Hindlimb muscle (tissue), 1 donor: ENCODE data around the gene CLIC1. TPM values are rescaled to one million over a fixed set of nuclear protein-coding genes. Genes with fewer than 3 reads are reported as not detected.

Source experiments
- DNase-seq: peaks from one replicate; pipeline ENCODE4 v3.0.0-alpha.2; 2013
- polyA plus RNA-seq: library from polyadenylated mRNA; unstranded; fragments of 120-200 nt; gene quantifications from one replicate; pipeline ENCODE4 v1.2.1, GENCODE V29; 2013; ENCODE audit not compliant: insufficient read length

CLIC1 gene
- polyA plus RNA-seq, 1 donor = 116 TPM

GRCh38 chr6:31737991-31738979 lies 2.0 kb upstream of the CLIC1 start:
- peak; percentile 56 for DNase-seq

- DNase-seq = no peak
Observed at GRCh38 chr6:31737315-31737990, 1.1 kb upstream of the CLIC1 start.

GRCh38 chr6:31736768-31737314 lies 511 bp upstream of the CLIC1 start:
- DNase-seq = no peak

- no peak for DNase-seq
Observed at GRCh38 chr6:31734821-31735406, 1.4 kb downstream of the CLIC1 start.

- DNase-seq = no peak
Observed at GRCh38 chr6:31734247-31734820, 2.0 kb downstream of the CLIC1 start.

- DNase-seq = no peak
Observed at GRCh38 chr6:31733734-31734133, 2.6 kb downstream of the CLIC1 start.

- no peak for DNase-seq
Observed at GRCh38 chr6:31732029-31732428, 4.3 kb downstream of the CLIC1 start.

- no peak for DNase-seq
Observed at GRCh38 chr6:31730631-31731086, 5.7 kb downstream of the CLIC1 start.

- peak; percentile 96 for DNase-seq
Observed at GRCh38 chr6:31729979-31730630, 6.2 kb downstream of the CLIC1 start.

- peak; percentile 92 for DNase-seq
Observed at GRCh38 chr6:31729515-31729978, 6.8 kb downstream of the CLIC1 start.

- DNase-seq = no peak
Observed at GRCh38 chr6:31728767-31729514, 7.4 kb downstream of the CLIC1 start, which contains the start of gene DDAH2. DDAH2 (minus strand) TSS chr6:31729299; CDS start chr6:31729161, 138 bp downstream.

GRCh38 chr6:31727717-31728671 lies 8.3 kb downstream of the CLIC1 start:
- DNase-seq = no peak

- no peak for DNase-seq
Observed at GRCh38 chr6:31727034-31727716, 9.2 kb downstream of the CLIC1 start.

- DNase-seq = no peak
Observed at GRCh38 chr6:31725502-31726350, 10.6 kb downstream of the CLIC1 start.

- DNase-seq = no peak
Observed at GRCh38 chr6:31723980-31724691, 12.2 kb downstream of the CLIC1 start.

GRCh38 chr6:31723245-31723979 lies 12.9 kb downstream of the CLIC1 start, which contains the start of gene MPIG6B:
MPIG6B (plus strand) TSS chr6:31723373; CDS start chr6:31723384, 11 bp downstream.
- DNase-seq = no peak

GRCh38 chr6:31722173-31722572 lies 14.2 kb downstream of the CLIC1 start:
- DNase-seq = no peak
